HG02943 (cell line): ENCODE data around the gene CLUH.
"Not testable (repeated sequence)": the region's sequence is repeated elsewhere in the genome, so short reads cannot be mapped to it uniquely, and the experiment has no call there.

Experiments
- ATAC-seq: cut with Tn5 transposase; IDR thresholded peaks from one replicate; pipeline ENCODE4 v1.9.1; 2021; ENCODE audit warnings: mild to moderate bottlenecking, low read depth, moderate library complexity; ENCODE audit not compliant: unreplicated experiment

Gene CLUH

DNA sequence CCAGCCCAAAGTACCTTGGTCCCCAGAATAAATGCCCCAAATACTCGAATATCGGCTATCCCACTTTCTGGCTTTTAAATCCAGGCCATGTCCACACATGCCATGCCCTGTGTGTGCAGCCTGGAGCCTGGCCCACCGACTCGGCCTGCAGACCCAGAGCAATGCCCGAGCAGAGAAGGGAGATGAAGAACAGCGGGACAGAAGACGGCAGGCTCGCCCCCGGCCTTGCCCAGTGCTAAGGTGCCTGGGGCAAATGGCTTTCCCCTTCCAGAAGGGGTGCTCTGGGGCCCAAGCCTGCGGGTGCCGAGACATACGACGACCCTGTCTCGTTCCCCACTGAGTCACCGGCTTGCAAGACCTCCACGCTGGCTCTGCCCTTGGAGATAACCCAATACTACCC, 8.0 kb downstream of the CLUH start:
- no peak for ATAC-seq

DNA sequence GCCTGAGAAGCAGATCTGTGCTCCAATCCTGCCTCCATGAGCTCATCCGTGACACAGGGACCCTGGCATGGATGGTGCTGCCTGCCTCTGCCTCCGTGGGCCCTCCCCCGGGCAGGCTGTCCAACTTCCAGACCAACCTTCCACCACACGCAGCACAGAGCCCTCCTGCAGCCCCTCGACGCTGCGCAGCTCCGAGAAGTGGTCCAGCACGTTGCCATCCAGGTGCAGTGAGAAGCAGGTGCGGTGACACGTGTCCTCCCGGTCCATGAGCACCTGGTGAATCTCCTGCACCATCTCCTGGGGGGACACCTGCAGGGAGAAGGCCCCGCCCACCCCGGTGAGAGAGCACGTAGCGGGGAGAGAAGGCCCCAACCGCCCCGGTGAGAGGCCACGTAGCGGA, 8.4 kb downstream of the CLUH start:
- ATAC-seq, result no peak

DNA sequence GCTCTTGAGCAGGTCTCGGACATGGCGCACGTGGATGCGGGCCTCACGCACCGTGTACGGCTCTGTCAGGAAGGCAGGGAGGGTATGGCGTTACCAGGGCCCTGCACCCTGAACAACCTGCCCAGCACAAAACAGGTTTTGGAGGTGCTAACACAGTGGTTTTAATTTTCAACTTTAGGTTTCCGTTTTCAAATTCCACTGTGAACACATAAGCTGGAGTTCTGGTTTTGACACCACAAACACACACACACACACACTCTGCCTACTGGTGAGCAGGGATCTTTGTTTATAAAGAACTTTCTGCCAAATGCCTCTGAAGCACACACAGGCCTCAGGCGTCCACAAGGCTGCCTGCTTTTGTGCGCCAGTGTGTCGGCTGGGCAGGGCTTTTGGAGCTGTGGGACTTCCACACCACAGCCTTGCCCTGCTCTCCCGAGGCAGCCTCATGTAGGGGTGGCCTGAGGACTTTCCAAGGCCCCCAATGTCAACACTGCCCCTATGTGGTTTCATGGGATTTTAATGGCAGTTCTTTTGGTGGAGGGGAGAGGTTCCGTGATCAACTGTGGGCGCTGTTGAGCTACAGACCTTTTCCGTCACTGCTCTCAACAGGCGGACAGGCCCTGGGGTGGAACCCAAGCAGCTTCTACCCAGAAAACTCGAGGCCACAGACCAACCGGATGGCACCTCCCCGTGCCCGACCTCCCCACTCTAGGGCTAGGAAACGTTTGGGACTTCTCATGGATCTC, 9.4 kb downstream of the CLUH start:
- no peak for ATAC-seq

DNA sequence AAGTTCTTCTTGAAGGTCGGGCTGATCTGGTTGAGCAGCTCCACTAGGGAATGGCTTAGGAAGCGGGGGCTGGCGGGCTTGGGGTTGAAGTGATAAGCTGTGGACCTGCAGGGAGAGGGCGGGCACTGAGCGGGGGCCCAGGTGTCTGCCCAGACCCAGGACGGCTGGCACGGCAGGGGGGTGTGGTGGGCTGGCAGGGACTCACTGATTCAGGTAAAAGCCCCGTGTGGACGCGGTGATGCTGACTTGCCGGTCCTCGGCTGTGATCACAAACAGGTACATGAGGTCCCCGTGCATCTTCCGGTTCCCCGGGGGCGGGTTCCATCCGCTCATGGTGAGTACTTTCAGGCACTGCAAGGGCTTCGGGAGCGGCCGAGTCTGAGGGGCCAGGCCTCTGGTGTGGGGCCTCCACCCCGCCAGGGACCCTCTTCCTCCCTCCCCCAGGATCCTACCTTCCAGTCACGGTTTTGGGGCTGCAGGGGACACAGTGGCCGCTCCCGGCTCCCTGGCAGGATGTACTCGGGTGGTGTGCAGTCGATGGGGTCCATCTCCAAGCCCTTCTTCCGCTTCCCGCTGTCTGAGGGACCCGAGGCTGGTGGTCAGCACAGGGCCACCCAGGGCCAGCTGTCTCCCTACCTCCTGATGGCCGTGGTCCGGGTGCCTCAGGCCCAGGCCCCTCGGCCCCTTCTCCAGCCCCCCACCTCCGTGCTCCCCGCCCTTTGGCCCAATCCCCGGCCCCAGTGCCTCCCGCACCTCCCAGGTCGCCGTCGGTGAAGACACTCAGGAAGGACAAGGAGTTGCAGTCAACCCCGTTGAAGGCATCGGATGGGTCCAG, 10.2 kb downstream of the CLUH start:
- ATAC-seq, result no peak

DNA sequence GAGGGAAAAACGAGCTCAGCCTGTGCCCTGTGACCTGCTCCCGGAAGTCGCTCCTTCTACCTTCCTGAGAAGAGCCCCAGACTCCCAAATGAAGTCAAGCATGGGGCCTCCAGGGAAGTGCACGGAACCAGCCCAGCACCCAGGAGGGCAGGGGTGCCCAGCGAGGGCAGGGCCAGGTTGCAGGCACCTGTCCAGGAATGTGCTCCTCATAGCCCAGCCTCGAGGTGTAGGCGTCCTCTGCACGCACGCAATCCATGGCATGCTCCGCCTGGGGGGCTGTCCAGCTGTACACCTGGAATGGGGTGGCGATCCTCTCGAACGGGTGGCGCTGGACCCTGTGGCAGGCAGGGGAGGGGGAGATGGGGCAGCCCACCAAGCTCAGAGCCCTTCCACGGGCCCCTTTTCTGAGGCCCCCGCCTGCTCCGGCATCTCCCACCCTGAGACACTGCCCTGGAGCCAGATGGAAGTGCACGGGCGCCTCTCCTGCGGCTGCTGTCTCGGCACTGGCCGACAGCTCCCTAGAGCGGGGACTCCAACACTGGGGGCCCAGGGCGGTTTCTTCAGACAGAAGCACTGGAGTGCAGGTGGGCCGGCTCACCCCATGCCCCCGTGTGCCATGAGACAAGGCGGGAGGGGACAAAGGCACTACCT, 10.9 kb downstream of the CLUH start:
- ATAC-seq, result no peak

DNA sequence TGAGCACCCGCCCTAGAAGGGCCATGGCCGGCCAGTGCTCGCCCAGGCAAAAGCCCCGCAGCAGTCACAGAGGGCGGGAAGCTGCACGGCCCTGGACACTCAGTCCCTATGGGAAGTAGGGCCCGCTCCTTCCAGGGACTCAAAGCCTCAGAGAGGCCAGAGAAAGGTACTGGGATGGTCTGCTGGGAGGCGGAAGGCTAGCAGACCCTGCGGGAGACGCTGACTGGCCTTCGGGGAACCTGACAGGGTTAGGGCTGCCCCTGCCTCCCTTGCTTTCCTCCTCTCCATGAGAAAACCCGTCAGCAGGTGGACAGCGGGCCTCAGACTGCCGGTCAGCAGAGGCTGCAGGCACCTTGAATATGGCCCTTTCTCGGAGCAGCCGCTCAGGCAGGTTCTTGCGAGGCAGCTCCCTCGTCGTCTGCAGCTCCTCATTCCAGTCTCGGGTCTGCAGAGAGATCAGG, 11.5 kb downstream of the CLUH start:
- ATAC-seq, result no peak

DNA sequence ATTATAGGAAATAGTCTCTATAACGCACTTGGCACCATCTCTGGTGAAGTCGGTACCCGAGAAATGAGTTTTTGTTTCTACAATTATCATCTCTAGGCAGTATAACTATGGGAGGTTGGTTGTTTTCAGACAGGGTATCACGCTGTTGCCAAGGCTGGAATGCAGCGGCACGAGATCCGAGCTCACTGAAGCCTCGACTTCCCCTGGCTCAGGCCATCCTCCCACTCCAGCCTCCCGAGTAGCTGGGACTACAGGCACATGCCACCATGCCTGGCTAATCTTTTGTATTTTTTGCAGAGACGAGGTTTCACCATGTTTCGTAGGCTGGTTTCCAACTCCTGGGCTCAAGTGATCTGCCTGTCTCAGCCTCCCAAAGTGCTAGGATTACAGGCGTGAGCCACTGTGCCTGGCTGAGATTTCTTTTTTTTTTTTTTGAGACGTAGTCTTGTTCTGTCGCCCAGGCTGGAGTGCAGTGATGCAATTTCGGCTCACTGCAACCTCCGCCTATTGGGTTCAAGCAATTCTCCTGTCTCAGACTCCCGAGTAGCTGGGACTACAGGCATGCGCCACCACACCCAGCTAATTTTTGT, 12.3 kb downstream of the CLUH start:
- ATAC-seq, result not testable (repeated sequence)

DNA sequence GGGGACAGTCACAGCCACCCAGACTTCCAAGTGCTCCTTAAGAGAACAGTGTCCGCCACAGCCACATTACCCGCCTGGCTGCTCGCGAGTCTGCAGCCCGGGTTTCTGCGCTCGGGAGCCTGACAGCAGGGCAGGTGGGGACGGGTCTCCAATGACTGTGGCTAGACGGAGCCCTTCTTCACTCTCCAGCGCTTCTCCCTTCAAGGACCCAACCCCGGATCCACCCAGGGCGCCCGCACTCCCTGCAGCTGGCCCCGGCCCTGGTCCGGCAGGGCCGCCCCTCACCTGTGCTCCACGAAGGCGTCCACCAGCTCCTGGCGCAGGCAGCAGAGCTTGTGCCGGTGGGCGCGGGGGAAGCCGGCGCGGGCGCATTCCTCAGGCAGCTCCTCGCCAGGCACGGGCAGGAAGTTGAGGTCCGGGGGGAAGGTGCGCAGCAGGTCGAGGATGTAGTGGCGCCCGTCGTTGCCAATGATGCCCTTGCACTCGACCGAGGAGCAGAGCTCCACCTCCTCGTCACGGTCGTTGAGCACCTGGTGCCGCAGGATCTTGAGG, 13.9 kb downstream of the CLUH start:
- no peak for ATAC-seq

DNA sequence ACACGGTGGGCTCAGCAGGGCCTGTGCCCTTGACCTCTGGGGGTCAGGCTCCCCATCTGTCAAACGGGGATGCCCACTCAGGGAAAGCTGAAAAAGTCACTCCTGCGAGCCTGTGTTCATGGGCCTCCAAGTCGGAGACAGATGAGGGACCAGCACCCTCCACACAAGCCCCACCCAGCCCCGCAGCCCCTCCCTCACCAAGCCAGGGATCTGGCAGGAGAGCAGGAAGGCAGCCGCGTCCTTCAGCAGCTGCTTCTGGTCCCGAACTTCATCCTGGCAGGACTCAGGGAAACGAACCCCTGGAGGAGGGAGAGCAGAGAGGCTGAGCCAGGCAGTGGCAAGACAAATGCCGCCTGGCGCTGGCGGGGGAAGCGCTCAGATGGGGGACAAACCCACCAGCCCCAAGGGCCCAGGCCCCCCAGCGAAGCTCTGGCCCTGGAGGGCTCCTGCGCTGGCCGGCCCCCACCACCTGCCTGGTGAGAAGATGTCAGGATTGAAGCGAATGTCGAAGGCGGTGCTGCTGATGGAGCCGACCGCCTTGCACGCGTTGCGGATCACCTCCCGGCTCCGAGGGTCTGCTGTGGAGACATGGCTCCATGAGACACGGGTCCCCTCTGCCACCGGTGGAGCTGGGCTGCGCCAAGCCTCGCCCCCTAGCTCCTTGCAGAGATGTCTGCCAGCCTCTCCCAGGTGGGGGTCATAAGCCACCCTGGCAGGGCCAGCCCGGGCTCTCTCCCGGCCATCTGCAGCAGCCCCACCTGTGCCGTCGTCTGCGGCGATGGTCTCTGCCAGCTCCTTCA, 15.4 kb downstream of the CLUH start:
- ATAC-seq, result no peak

DNA sequence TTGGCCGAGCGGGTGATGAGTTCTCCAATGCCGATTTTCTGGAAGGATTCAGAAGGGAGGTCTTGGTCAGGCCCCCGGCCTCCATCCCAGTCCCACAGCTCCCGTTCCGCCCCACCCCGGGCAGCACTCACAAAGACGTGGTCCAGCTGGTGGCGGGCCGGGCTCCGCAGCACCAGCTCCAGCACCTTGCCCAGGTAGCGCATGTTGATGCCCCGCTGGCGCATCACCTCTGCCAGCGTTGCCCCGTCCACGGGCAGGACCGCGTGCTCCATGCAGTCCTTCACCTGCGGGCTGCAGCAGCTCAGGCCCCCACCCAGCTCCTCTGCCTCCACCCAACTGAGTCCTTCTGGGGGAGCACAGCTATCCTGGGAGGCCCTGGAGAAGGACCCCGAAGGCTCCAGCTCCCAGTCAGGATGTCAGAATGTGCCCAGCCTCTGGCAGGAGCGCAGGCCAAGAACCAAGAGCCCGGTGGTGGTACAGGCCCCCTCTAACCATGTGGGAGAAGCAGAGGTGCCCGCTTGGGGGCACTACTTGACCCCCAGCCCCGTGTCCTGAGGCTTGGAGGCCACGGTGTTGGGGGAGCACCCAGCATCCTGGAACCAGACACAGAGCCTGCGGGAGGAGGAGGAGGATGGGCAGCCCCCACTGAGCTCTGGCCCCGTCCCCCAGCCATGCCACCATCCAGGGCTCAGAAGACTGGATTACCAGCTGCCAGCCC, 16.2 kb downstream of the CLUH start:
- ATAC-seq, result no peak

DNA sequence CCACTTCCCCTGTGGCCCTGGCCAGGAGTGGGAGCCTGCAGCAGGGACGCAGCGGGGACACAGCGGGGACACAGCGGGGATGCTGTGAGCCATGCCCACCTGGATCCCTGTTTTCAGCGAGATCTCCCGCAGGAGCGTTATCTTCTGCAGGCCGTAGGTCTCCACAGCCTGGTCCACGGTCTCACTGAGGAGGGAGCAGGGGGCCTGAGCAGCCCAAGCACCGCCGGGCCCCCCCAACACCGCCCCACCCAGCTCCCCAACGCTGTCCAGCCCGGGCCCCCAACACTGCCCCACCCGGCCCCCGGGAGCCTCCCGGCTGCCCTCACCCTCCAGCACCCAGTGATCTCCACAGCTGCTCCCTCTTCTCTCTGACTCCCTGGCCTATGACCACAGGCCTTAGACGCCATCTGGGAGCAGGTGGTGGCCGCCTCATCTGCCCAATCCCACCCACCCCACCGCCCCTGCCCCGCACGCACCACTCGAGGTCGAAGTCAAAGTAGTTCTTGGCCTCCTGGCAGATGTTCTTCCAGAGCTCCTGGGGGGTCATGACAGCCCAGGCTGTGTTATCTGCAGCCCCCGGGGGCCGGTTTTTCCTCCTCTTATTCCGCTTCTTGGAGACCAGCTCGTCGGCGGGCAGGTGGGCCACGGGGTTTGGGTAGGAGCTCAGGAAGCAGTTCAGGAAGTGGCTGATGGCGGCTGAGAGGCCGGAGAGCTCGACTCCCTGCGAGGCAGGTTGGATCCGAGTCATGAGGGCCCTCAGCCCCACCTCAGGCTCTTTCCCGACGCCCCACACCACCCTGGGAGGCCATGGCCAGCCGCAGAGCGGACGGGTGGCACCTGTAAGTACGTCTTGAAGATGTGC, 17.0 kb downstream of the CLUH start:
- no peak for ATAC-seq

DNA sequence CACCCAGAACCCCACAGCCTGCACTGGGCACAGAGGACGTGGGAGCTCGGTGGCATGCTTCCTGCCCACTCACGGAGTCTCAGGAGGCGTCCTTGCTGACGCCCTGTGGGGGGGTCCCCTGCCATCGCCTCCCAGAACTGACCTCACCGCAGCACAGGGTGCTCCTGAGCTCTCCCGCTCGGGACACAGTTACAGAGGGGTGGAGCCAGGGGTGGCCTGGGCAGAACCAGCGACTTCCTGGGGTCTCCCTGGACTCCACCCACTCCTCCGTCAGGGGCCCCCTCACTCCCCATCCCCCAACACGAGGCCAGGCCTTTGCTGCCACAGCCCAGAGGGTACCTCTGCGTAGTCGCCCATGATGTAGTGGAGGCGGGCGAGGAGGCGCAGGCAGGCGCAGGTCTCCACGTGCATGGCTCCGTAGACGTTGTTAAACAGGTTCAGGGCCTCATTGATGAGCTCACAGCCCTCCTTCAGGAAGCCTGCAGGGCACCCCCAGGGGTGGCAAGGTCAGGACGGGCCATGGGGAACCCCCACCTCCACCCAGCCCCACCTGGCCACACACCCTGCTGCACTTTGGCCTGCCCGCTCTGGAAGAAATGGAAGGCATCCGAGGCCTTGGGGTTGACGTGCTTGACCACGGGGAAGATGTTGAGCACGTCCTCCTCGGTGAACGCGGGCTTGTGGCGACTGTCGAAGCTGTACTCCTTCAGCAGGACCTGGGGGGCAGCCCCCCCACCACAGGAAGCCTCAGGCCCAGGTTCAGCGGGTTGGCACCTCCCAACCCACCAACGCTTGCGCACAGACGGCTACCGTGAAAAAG, 17.8 kb downstream of the CLUH start:
- no peak for ATAC-seq

DNA sequence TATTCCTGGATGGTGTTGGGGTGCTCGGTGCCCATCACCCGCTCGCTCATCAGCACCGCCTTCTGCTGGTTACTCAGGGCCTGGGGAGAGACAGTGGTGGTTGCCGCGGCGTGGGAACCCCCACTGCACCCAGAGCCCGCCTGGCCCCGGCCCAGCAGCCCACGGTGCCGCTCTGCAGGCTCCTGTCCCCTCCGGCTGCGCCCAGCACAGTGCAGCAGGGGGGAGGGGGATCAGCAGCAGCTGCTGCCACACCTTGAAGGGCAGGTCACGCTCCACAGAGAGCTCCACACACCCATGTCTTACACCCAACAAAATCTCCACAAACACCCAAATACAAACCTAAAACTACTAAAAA, 18.8 kb downstream of the CLUH start:
- ATAC-seq, result no peak

DNA sequence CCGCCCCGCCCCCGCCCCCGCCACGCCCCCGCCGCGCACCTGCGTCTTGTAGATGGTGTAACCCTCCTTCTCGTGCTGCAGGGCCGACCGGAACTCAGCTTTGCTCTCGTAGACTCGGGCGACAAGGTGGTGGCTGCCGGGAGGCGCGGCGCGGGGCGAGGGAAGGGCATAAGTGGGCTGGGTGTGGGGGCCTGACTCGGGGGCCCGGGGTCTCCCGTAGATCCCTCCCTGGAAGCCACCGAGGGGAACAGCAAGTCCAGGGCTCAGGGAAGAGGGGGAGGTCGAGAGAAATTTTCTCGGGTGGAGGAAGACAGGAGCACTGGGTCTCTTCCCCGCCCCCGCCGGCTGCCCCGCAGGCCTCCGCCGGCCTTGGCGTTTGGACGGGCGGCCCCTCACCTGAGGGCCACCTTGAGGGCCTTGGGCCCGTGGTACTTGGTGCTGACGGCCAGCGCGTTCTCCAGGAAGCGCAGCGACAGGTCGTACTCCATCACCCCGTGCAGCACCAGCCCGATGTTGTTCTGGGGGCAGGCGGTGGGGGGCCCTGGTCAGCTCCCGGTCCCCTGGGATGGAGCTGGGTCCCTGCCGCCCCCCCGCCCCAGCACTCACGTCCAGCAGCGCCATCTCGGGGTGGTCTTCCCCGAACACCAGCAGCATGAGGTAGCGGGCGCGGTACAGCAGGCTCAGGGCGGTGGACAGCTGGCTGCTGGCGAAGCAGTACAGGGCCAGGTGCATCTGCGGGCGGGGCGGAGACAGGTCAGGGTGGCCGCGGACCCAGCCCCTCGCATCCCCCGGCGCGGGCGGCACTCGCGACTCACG, 19.4 kb downstream of the CLUH start:
- ATAC-seq, result no peak

DNA sequence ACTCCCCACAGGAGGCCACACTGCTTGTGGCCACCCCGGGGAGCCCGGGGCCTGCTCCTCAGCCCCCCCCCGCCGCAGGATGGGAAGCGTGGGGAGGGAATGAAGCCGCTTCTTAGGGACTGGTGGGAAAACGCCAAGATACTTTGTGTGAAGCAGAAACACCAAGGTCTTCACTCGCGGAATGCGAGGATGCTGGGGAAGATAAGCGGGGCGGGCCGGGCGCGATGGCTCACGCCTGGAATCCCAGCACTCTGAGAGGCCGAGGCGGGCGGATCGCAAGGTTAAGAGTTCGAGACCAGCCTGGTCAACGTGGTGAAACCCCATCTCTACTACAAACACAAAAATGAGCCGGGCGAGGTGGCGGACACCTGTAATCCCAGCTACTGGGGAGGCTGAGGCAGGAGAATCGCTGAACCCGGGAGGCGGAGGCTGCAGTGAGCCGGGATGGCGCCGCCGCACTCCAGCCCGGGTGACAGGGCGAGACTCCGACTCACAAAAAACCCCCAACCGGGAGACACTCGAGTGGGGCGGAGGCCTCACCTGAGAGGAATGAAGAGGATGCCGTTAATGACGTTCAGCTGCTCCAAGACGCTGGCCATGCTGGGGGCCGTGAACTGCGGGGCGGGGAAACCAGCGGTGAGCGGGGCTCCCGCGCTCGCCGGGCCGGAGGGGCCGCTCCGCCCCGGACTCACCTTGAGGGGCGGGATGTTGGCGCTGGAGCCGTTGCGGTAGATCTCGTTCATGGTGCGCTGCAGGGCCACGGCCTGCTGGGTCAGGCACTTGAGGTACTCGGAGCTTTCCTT, 20.3 kb downstream of the CLUH start:
- ATAC-seq, result no peak
